Activated CD8-positive, alpha-beta memory T cell treated with anti-CD3 and anti-CD28 coated beads, Interleukin-2, amount 50 U/mL, for 4 hours (primary cell): Measurements from ENCODE around the gene CTPS1.

Source experiments
- DNase-seq: peaks from one replicate; pipeline ENCODE4 v3.0.0-alpha.2; 2020

The CTPS1 gene

GRCh38 chr1:41028034-41028642 lies 48.6 kb downstream of the CTPS1 start:
- no peak for DNase-seq

GRCh38 chr1:41030872-41031616 lies 51.5 kb downstream of the CTPS1 start:
- DNase-seq = no peak

- DNase-seq = no peak
These were observed 52.7 kb downstream of the CTPS1 start for GRCh38 chr1:41032147-41032546.

GRCh38 chr1:41033272-41033671 lies 53.8 kb downstream of the CTPS1 start:
- no peak for DNase-seq

GRCh38 chr1:41037116-41037903 lies 57.8 kb downstream of the CTPS1 start:
- no peak for DNase-seq

GRCh38 chr1:41038110-41038509 lies 58.6 kb downstream of the CTPS1 start:
- DNase-seq = no peak

- DNase-seq = no peak
These were observed 62.2 kb downstream of the CTPS1 start for GRCh38 chr1:41041614-41042270.

- no peak for DNase-seq
These were observed 64.7 kb downstream of the CTPS1 start for GRCh38 chr1:41044187-41044586.

- DNase-seq = no peak
These were observed 66.2 kb downstream of the CTPS1 start for GRCh38 chr1:41045740-41046139.

- DNase-seq = no peak
These were observed 66.9 kb downstream of the CTPS1 start for GRCh38 chr1:41046347-41046775.

- DNase-seq = no peak
These were observed 69.0 kb downstream of the CTPS1 start for GRCh38 chr1:41048540-41048939.

- no peak for DNase-seq
These were observed 71.5 kb downstream of the CTPS1 start for GRCh38 chr1:41051022-41051421.

GRCh38 chr1:41053316-41053715 lies 73.8 kb downstream of the CTPS1 start:
- DNase-seq = no peak

- DNase-seq = no peak
These were observed 77.4 kb downstream of the CTPS1 start for GRCh38 chr1:41056907-41057306.
